ENCODE measurements around the gene VRTN. TPM values are rescaled to one million over a fixed set of nuclear protein-coding genes. Genes with fewer than 3 reads are reported as not detected.
"Not testable (repeated sequence)": the region's sequence is repeated elsewhere in the genome, so short reads cannot be mapped to it uniquely, and the experiment has no call there.

The VRTN gene
- total RNA-seq, 1 donor from 2014 or later: not detected

GRCh38 chr14:74380172-74380571 is 31.9 kb downstream of the VRTN start:
- no peak for TF ChIP-seq CTCF (conservative IDR thresholded peaks at IDR 0.05; ENCODE audit: low read depth, low read length)
- H3K4me3 ChIP-seq (ENCODE audit: low read depth, low read length): no peak overlapping the region
- no peak for DNase-seq (ENCODE audit: low read depth)

- DNase-seq (ENCODE audit: low read depth): no peak
- no peak overlapping the region for H3K4me3 ChIP-seq (ENCODE audit: low read depth, low read length)
- no peak for TF ChIP-seq CTCF (conservative IDR thresholded peaks at IDR 0.05; ENCODE audit: low read depth, low read length)
Observed at GRCh38 chr14:74380845-74381244, 32.6 kb downstream of the VRTN start.

- not testable (repeated sequence) for H3K4me3 ChIP-seq (ENCODE audit: low read depth, low read length); DNase-seq (ENCODE audit: low read depth)
Observed at GRCh38 chr14:74381571-74381970, 33.3 kb downstream of the VRTN start.

GRCh38 chr14:74382231-74382630 is 34.0 kb downstream of the VRTN start:
- no peak for TF ChIP-seq CTCF (conservative IDR thresholded peaks at IDR 0.05; ENCODE audit: low read depth, low read length)
- no peak overlapping the region for H3K4me3 ChIP-seq (ENCODE audit: low read depth, low read length)
- no peak for DNase-seq (ENCODE audit: low read depth)

- no peak overlapping the region for H3K4me3 ChIP-seq (ENCODE audit: low read depth, low read length)
- no peak for TF ChIP-seq CTCF (conservative IDR thresholded peaks at IDR 0.05; ENCODE audit: low read depth, low read length)
- no peak for DNase-seq (ENCODE audit: low read depth)
Observed at GRCh38 chr14:74389980-74390379, 41.7 kb downstream of the VRTN start.

GRCh38 chr14:74390505-74390904 is 42.2 kb downstream of the VRTN start:
- not testable (repeated sequence) for DNase-seq (ENCODE audit: low read depth); H3K4me3 ChIP-seq (ENCODE audit: low read depth, low read length)

- no peak overlapping the region for H3K4me3 ChIP-seq (ENCODE audit: low read depth, low read length)
- TF ChIP-seq CTCF (conservative IDR thresholded peaks at IDR 0.05; ENCODE audit: low read depth, low read length): no peak
- no peak for DNase-seq (ENCODE audit: low read depth)
Observed at GRCh38 chr14:74391479-74391878, 43.2 kb downstream of the VRTN start.

- no peak for DNase-seq (ENCODE audit: low read depth)
- no peak for TF ChIP-seq CTCF (conservative IDR thresholded peaks at IDR 0.05; ENCODE audit: low read depth, low read length)
- H3K4me3 ChIP-seq (ENCODE audit: low read depth, low read length): no peak overlapping the region
Observed at GRCh38 chr14:74392616-74393570, 44.6 kb downstream of the VRTN start.

All from epithelial cell of proximal tubule (primary cell).